Measurements from ENCODE around the gene BLOC1S5.

The BLOC1S5 gene, protein sequence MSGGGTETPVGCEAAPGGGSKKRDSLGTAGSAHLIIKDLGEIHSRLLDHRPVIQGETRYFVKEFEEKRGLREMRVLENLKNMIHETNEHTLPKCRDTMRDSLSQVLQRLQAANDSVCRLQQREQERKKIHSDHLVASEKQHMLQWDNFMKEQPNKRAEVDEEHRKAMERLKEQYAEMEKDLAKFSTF

DNA sequence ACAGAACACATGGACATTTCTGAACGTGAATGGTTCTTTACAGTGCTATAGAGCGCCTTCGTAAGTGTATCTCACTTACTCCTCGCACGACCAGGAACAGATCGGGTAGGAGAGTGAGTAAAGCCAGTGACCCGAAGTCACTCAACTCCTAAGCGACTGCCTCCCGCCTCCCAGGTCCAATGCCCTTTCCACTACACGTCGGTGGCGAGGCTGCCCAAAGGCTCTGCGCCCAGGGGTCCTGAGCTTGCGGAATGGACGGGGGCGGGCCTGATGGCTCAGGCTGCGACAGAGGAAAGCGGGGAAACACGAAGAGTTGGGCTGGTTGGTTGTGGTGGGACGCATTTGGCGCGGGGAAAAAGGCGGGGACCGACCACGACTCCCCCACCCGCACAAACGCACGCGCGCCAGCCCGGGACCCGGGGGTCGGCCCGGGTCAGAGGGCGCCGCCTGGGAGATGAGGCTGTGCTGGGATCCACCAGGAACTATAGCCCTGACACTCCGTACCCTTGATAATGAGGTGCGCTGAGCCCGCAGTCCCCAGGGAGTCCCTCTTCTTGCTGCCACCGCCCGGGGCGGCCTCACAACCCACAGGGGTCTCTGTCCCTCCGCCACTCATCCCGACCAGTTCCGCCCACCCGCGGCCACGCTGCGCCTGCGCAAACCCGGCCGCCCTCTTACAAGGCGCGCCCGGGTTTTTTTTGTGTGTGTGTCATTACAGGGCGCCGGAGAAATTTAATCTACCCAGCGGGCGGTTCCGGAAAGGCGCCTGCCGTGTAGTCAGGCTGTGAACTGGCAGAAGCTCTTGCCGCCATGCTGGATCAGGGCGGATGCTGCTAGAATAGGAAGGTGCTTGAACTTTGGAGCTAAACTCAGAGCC lies at the start of gene BLOC1S5:
Gene BLOC1S5, minus strand, starts transcription at position 629 of the 877 bp plus-strand sequence. Its CDS starts 13 bp downstream, at position 616.
- DNase-seq (ENCODE audit: low read depth) = peak; percentile 99
- H3K4me3 ChIP-seq (ENCODE audit: low read depth, low read length) = peak within 1 kb of the TSS; percentile 85
- TF ChIP-seq POLR2A (IDR thresholded peaks at IDR 0.05; ENCODE audit: extremely low read depth, insufficient read length) = peak; percentile 80
- TF ChIP-seq MYC (IDR thresholded peaks at IDR 0.05; ENCODE audit: low read depth, low read length) = peak; percentile 71; the same call in 1 of the 2 replicates
- TF ChIP-seq CTCF (IDR thresholded peaks at IDR 0.05; ENCODE audit: low read depth, low read length) = no peak
- peak; percentile 82 for TF ChIP-seq MAX (IDR thresholded peaks at IDR 0.05; ENCODE audit: low read depth, low read length)

- H3K4me3 ChIP-seq (ENCODE audit: low read depth, low read length) = no peak overlapping the region
- no peak for DNase-seq (ENCODE audit: low read depth)
- no peak for TF ChIP-seq POLR2A (IDR thresholded peaks at IDR 0.05; ENCODE audit: extremely low read depth, insufficient read length)
- no peak for TF ChIP-seq MAX (IDR thresholded peaks at IDR 0.05; ENCODE audit: low read depth, low read length)
- no peak for TF ChIP-seq CTCF (IDR thresholded peaks at IDR 0.05; ENCODE audit: low read depth, low read length)
- TF ChIP-seq MYC (IDR thresholded peaks at IDR 0.05; ENCODE audit: low read depth, low read length) = no peak
Measured at GRCh38 chr6:8113131-8113654, 49.0 kb upstream of the BLOC1S5 start.

GRCh38 chr6:8110725-8111124 lies 46.5 kb upstream of the BLOC1S5 start:
- DNase-seq (ENCODE audit: low read depth) = peak; percentile 12
- TF ChIP-seq MYC (IDR thresholded peaks at IDR 0.05; ENCODE audit: low read depth, low read length) = no peak
- no peak for TF ChIP-seq POLR2A (IDR thresholded peaks at IDR 0.05; ENCODE audit: extremely low read depth, insufficient read length)
- TF ChIP-seq MAX (IDR thresholded peaks at IDR 0.05; ENCODE audit: low read depth, low read length) = no peak
- TF ChIP-seq CTCF (IDR thresholded peaks at IDR 0.05; ENCODE audit: low read depth, low read length) = no peak
- no peak overlapping the region for H3K4me3 ChIP-seq (ENCODE audit: low read depth, low read length)

- TF ChIP-seq MYC (IDR thresholded peaks at IDR 0.05; ENCODE audit: low read depth, low read length) (no peak), POLR2A (IDR thresholded peaks at IDR 0.05; ENCODE audit: extremely low read depth, insufficient read length) (no peak), MAX (IDR thresholded peaks at IDR 0.05; ENCODE audit: low read depth, low read length) (no peak), CTCF (IDR thresholded peaks at IDR 0.05; ENCODE audit: low read depth, low read length) (no peak)
- no peak overlapping the region for H3K4me3 ChIP-seq (ENCODE audit: low read depth, low read length)
- DNase-seq (ENCODE audit: low read depth) = no peak
Measured at GRCh38 chr6:8110117-8110721, 46.0 kb upstream of the BLOC1S5 start.

DNA sequence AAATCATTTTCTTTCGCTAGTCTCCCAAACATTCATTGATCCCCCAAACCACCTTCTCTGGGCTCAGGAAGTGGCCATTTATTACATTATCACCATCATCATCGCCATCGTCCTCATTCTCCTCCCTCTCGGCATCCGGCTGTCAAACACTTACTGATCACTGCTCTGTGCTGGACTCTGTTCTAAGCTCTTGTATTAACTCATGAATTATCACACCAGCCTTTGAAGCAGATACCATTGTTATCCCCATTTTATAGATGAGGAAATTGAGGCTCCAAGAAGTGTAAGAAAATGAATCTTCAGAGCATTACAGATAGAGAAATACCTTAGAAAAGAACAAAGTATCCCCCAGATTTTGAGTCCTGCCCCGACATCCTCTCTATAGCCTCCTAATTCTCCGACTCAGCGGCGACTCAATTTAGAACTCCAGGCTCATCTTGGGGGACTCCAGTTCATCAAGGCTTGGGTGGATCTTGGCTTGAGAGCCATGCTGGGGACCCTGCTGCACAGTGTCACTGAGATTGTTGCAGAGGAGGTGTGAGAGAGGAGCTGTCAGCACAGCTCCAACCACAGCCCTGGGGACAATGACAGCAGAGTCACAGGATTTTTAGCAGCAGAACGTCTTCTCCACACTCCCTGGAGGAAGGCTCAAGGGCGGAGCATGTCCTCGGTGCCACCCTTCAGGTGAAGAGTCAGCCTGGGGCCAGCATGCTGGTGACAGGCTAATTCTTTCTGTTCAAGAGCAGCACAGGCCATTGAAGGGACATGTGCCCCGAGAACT lies 44.8 kb upstream of the BLOC1S5 start:
- TF ChIP-seq POLR2A (IDR thresholded peaks at IDR 0.05; ENCODE audit: extremely low read depth, insufficient read length) (no peak), MAX (IDR thresholded peaks at IDR 0.05; ENCODE audit: low read depth, low read length) (no peak), MYC (IDR thresholded peaks at IDR 0.05; ENCODE audit: low read depth, low read length) (no peak), CTCF (IDR thresholded peaks at IDR 0.05; ENCODE audit: low read depth, low read length) (no peak)
- DNase-seq (ENCODE audit: low read depth) = no peak

More for the DNA sequence above, 44.8 kb upstream of the BLOC1S5 start:
- H3K4me3 ChIP-seq (ENCODE audit: low read depth, low read length) = no peak overlapping the region
